MM.1S (cell line): ENCODE results near the gene SIGLEC11.

Experiments used
- DNase-seq: peaks from one replicate; pipeline ENCODE4 v3.0.0-alpha.2; 2015
- H2AFZ ChIP-seq: fragments of 300-600 bp; sonication (generic); 2 replicates; pipeline ENCODE4 v1.6.0; 2016; ENCODE audit warnings: antibody characterized with exemption, low read length
- H3F3A ChIP-seq: fragments of 300-600 bp; sonication (generic); 2 replicates; pipeline ENCODE4 v1.6.1; 2016; ENCODE audit warnings: mild to moderate bottlenecking, antibody characterized with exemption, low read length, moderate library complexity, mixed read lengths; ENCODE audit not compliant: insufficient read depth
- H3K27ac ChIP-seq: fragments of 300-600 bp; sonication (generic); 2 replicates; pipeline ENCODE4 v1.5.1; 2016; ENCODE audit warnings: mild to moderate bottlenecking, low read length
- H3K27me3 ChIP-seq: fragments of 300-600 bp; sonication (generic); replicated peaks from 2 replicates; pipeline ENCODE4 v1.6.0; 2016; ENCODE audit warnings: low read length; ENCODE audit not compliant: insufficient read depth
- H3K36me3 ChIP-seq: fragments of 300-600 bp; sonication (generic); replicated peaks from 2 replicates; pipeline ENCODE4 v1.6.1; 2016; ENCODE audit warnings: mild to moderate bottlenecking, low read length, mixed read lengths; ENCODE audit not compliant: insufficient read depth
- H3K4me1 ChIP-seq: fragments of 300-600 bp; sonication (generic); 2 replicates; pipeline ENCODE4 v1.6.1; 2016; ENCODE audit warnings: low read length, mixed read lengths
- H3K4me2 ChIP-seq: fragments of 300-600 bp; sonication (generic); 2 replicates; pipeline ENCODE4 v1.6.0; 2016; ENCODE audit warnings: low read depth, low read length
- H3K4me3 ChIP-seq: fragments of 300-600 bp; sonication (generic); 2 replicates; pipeline ENCODE4 v1.5.1; 2016; ENCODE audit warnings: low read length, mixed read lengths
- H3K79me2 ChIP-seq: fragments of 300-600 bp; sonication (generic); 2 replicates; pipeline ENCODE4 v1.6.1; 2016; ENCODE audit warnings: mixed run types, low read length, mixed read lengths
- H3K9ac ChIP-seq: fragments of 300-600 bp; sonication (generic); 2 replicates; pipeline ENCODE4 v1.6.1; 2016; ENCODE audit warnings: low read length, mixed read lengths
- H3K9me2 ChIP-seq: fragments of 300-600 bp; sonication (generic); replicated peaks from 2 replicates; pipeline ENCODE4 v1.6.1; 2016; ENCODE audit warnings: mild to moderate bottlenecking, low read length, mixed read lengths; ENCODE audit not compliant: insufficient read depth
- H3K9me3 ChIP-seq: fragments of 300-600 bp; sonication (generic); replicated peaks from 2 replicates; pipeline ENCODE4 v1.6.1; 2016; ENCODE audit warnings: mild to moderate bottlenecking, low read length, mixed read lengths; ENCODE audit not compliant: insufficient read depth
- H4K20me1 ChIP-seq: fragments of 300-600 bp; sonication (generic); 2 replicates; pipeline ENCODE4 v1.6.1; 2016; ENCODE audit warnings: mild to moderate bottlenecking, low read length, moderate library complexity, mixed read lengths; ENCODE audit not compliant: insufficient read depth
- EZH2 ChIP-seq: fragments of 300-600 bp; sonication (generic); optimal IDR thresholded peaks from 2 replicates; pipeline ENCODE3; 2017; ENCODE audit warnings: low read depth, mild to moderate bottlenecking, antibody characterized with exemption, low read length, mixed read lengths
- EZH2phosphoT487 ChIP-seq: fragments of 300-600 bp; sonication (generic); IDR thresholded peaks from 2 replicates; pipeline ENCODE4 v1.6.1; 2018; ENCODE audit warnings: antibody characterized with exemption, low read length
- TF ChIP-seq, protein P1 (sequence below): fragments of 300-600 bp; sonication (generic); IDR thresholded peaks from 2 replicates; pipeline ENCODE4 v1.5.1; 2016; ENCODE audit warnings: antibody characterized with exemption, low read length, mixed read lengths

SIGLEC11 gene

DNA sequence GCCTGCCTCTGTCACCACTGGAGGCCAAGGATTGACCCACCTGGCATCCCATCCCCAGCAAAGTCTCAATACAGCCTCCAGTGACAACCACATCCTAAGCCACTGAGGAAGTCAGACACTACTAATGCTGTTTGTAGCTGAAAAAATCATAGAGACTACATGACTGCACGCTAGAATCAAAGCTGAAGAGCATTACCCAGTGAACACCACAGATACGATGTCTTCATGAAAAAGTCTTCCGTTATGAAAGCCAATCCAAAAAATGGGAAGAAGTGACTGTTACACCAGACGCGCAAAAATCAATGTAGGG, 20.5 kb downstream of the SIGLEC11 start:
- H3K9ac ChIP-seq: no peak overlapping the region
- no peaks in the 10 kb centered on the region for H3K36me3 ChIP-seq
- no peaks in the 10 kb centered on the region for H4K20me1 ChIP-seq
- no peaks in the 10 kb centered on the region for H3F3A ChIP-seq
- no peak overlapping the region for H2AFZ ChIP-seq
- H3K27me3 ChIP-seq: peaks cover 7% of the 10 kb centered on the region; the same call in 1 of the 2 replicates
- H3K79me2 ChIP-seq: no peaks in the 10 kb centered on the region
- no peak overlapping the region for H3K4me2 ChIP-seq
- H3K4me1 ChIP-seq: no peaks in the 10 kb centered on the region
- no peak overlapping the region for H3K4me3 ChIP-seq
- no peak for DNase-seq
- H3K9me2 ChIP-seq: no peaks in the 10 kb centered on the region
- no peak for TF ChIP-seq EZH2phosphoT487
- no peak for TF ChIP-seq EZH2
- TF ChIP-seq, protein P1, sequence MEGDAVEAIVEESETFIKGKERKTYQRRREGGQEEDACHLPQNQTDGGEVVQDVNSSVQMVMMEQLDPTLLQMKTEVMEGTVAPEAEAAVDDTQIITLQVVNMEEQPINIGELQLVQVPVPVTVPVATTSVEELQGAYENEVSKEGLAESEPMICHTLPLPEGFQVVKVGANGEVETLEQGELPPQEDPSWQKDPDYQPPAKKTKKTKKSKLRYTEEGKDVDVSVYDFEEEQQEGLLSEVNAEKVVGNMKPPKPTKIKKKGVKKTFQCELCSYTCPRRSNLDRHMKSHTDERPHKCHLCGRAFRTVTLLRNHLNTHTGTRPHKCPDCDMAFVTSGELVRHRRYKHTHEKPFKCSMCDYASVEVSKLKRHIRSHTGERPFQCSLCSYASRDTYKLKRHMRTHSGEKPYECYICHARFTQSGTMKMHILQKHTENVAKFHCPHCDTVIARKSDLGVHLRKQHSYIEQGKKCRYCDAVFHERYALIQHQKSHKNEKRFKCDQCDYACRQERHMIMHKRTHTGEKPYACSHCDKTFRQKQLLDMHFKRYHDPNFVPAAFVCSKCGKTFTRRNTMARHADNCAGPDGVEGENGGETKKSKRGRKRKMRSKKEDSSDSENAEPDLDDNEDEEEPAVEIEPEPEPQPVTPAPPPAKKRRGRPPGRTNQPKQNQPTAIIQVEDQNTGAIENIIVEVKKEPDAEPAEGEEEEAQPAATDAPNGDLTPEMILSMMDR: no peak
- no peaks in the 10 kb centered on the region for H3K9me3 ChIP-seq
- no peak overlapping the region for H3K27ac ChIP-seq

DNA sequence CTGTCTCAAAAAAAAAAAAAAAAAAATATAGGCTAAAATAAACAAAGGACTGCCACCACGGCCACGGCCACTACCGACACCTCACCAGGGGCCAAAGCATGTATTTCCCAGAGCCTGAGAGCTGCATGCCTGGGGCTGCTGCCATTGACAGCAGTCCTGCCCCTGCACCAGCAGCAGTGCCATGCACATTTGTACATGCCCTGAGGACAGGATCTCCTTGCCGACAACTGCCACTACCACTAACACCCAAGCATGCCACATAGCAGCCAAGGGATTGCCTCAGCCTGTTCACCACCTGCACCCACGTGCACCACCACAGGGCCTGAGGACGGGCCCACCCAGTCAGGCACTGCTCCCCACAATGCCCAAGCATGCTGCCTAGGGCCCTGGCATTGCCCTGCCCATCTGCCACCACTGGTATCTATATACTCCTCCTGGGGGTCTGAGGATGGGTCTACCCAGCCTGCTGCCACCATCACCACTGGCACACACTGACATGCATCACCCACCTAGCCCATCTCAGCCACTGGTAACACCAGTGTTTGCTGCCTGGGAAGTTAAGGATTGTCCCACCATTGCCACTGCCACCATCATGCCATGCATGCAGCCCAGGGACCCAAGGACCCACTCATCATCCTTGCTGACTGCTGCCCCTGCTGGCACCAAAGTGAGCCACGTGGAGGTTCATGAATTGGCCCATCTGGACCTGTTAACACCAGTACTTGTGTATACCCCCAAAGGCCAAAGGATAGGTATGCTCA, 21.1 kb downstream of the SIGLEC11 start:
- no peaks in the 10 kb centered on the region for H4K20me1 ChIP-seq
- TF ChIP-seq, protein P1: peak; percentile 25
- TF ChIP-seq EZH2: no peak
- no peaks in the 10 kb centered on the region for H3K36me3 ChIP-seq
- H3K4me2 ChIP-seq: no peak overlapping the region
- no peak overlapping the region for H3K27ac ChIP-seq
- H3F3A ChIP-seq: no peaks in the 10 kb centered on the region
- no peak for DNase-seq
- H3K9me3 ChIP-seq: no peaks in the 10 kb centered on the region
- H3K27me3 ChIP-seq: peaks cover 7% of the 10 kb centered on the region; the same call in 1 of the 2 replicates
- no peak overlapping the region for H3K4me3 ChIP-seq
- H2AFZ ChIP-seq: no peak overlapping the region
- no peaks in the 10 kb centered on the region for H3K9me2 ChIP-seq
- H3K4me1 ChIP-seq: no peaks in the 10 kb centered on the region
- H3K9ac ChIP-seq: no peak overlapping the region
- H3K79me2 ChIP-seq: no peaks in the 10 kb centered on the region

DNA sequence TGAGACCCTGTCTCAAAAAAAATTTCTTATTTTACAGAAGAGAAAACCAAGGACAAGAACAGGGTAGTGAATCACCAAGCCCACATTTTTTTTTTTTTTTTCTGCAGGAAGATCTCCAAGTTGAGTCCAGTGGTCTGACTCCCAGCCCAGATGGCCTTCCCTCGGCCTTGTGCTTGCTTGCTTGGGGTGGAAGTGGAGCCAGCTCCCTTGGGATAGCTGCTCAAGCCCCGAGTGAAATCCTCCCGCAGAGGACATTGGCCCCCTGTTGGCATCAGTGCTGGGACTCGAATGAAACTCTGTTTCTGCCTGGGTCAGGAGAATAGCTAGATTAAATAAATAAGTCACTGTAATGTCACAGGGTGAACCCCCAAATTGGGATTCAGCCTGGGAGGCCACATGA, 22.3 kb downstream of the SIGLEC11 start:
- H3K79me2 ChIP-seq: no peaks in the 10 kb centered on the region
- DNase-seq: no peak
- H3K27ac ChIP-seq: no peak overlapping the region
- H4K20me1 ChIP-seq: no peaks in the 10 kb centered on the region
- no peak overlapping the region for H2AFZ ChIP-seq
- H3K4me2 ChIP-seq: no peak overlapping the region
- H3K9me2 ChIP-seq: no peaks in the 10 kb centered on the region
- H3K4me3 ChIP-seq: no peak overlapping the region
- H3K4me1 ChIP-seq: no peaks in the 10 kb centered on the region
- TF ChIP-seq EZH2 (no peak), EZH2phosphoT487 (no peak)
- TF ChIP-seq, protein P1: no peak
- H3K9ac ChIP-seq: no peak overlapping the region
- H3K36me3 ChIP-seq: no peaks in the 10 kb centered on the region
- H3K9me3 ChIP-seq: no peaks in the 10 kb centered on the region
- no peaks in the 10 kb centered on the region for H3F3A ChIP-seq
- peaks cover 7% of the 10 kb centered on the region; the same call in 1 of the 2 replicates for H3K27me3 ChIP-seq
